Dedifferentiated amniotic fluid mesenchymal stem cell (primary cell): ENCODE data around the gene DCN.

Experiments used
- DNase-seq: peaks from one replicate; pipeline ENCODE4 v3.0.0-alpha.2; 2016; ENCODE audit errors: extremely low spot score

Gene DCN

GRCh38 chr12:91138337-91138920 lies 44.2 kb downstream of the DCN start:
- peak; percentile 33 for DNase-seq

GRCh38 chr12:91133871-91134270 lies 48.7 kb downstream of the DCN start:
- peak; percentile 51 for DNase-seq

- DNase-seq, result no peak
Measured at GRCh38 chr12:91129662-91130362, 52.8 kb downstream of the DCN start.

- no peak for DNase-seq
Measured at GRCh38 chr12:91127751-91128150, 54.9 kb downstream of the DCN start.

- no peak for DNase-seq
Measured at GRCh38 chr12:91127306-91127705, 55.3 kb downstream of the DCN start.

GRCh38 chr12:91126516-91126915 lies 56.1 kb downstream of the DCN start:
- no peak for DNase-seq

GRCh38 chr12:91123236-91123916 lies 59.2 kb downstream of the DCN start:
- no peak for DNase-seq

- no peak for DNase-seq
Measured at GRCh38 chr12:91120781-91121180, 61.8 kb downstream of the DCN start.

- DNase-seq, result no peak
Measured at GRCh38 chr12:91119089-91119488, 63.5 kb downstream of the DCN start.

- DNase-seq, result no peak
Measured at GRCh38 chr12:91113621-91114020, 69.0 kb downstream of the DCN start.

GRCh38 chr12:91111366-91112325 lies 71.0 kb downstream of the DCN start, which contains the start of gene LUM:
Gene LUM (minus strand): TSS chr12:91111494. CDS start chr12:91108979, 2,515 bp downstream.
- DNase-seq, result peak; percentile 64

- no peak for DNase-seq
Measured at GRCh38 chr12:91110311-91110924, 72.2 kb downstream of the DCN start.

GRCh38 chr12:91109581-91110310 lies 72.9 kb downstream of the DCN start:
- DNase-seq, result no peak

- DNase-seq, result peak; percentile 49
Measured at GRCh38 chr12:91109148-91109564, 73.5 kb downstream of the DCN start.

GRCh38 chr12:91108196-91108755 lies 74.3 kb downstream of the DCN start:
- no peak for DNase-seq

GRCh38 chr12:91106283-91106682 lies 76.3 kb downstream of the DCN start:
- DNase-seq, result no peak

- DNase-seq, result no peak
Measured at GRCh38 chr12:91105807-91106206, 76.8 kb downstream of the DCN start.

GRCh38 chr12:91104812-91105466 lies 77.7 kb downstream of the DCN start:
- no peak for DNase-seq

- DNase-seq, result no peak
Measured at GRCh38 chr12:91103624-91104023, 79.0 kb downstream of the DCN start.

- no peak for DNase-seq
Measured at GRCh38 chr12:91103101-91103500, 79.5 kb downstream of the DCN start.
